ENCODE data around the gene SH3PXD2A.

DNA sequence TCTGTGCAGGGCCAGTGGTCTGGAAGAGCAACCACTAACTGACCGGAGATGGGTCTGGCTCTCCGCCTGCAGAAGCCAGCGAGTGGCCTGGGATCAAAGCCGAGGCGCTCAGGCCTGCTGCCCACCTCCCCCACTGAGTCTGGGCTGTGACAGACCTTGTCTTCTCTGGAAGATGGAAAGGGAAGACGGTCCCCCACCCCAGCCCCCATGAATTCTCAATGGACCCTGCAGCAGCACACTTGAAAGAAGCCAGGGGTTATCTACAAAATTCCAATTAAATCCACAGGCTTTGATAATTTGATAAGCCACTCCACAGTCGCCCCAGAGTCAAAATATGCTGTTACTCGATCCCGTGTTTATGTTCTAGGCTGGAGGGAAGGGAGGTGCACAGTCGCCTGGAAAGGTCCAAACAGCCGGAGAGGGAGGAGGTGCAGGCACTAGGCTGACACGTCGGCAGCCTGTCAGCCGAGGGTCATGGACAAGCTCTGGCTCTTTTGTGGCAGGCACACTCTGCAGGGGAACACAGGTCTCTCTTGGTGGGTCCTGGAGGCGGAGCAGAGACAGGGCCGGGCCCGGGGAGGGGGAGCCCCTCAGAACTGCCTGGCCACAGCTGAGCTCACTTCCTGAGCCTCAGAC lies 134.9 kb downstream of the SH3PXD2A start:
- TF ChIP-seq, protein P1, sequence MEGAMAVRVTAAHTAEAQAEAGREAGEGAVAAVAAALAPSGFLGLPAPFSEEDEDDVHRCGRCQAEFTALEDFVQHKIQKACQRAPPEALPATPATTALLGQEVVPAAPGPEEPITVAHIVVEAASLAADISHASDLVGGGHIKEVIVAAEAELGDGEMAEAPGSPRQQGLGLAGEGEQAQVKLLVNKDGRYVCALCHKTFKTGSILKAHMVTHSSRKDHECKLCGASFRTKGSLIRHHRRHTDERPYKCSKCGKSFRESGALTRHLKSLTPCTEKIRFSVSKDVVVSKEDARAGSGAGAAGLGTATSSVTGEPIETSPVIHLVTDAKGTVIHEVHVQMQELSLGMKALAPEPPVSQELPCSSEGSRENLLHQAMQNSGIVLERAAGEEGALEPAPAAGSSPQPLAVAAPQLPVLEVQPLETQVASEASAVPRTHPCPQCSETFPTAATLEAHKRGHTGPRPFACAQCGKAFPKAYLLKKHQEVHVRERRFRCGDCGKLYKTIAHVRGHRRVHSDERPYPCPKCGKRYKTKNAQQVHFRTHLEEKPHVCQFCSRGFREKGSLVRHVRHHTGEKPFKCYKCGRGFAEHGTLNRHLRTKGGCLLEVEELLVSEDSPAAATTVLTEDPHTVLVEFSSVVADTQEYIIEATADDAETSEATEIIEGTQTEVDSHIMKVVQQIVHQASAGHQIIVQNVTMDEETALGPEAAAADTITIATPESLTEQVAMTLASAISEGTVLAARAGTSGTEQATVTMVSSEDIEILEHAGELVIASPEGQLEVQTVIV (IDR thresholded peaks at IDR 0.05; ENCODE audit: borderline replicate concordance, partially characterized antibody), result no peak
- TF ChIP-seq FOS (IDR thresholded peaks at IDR 0.05; ENCODE audit: borderline replicate concordance, extremely low read depth, insufficient read length), result no peak
- TF ChIP-seq TCF3 (IDR thresholded peaks at IDR 0.05; ENCODE audit: borderline replicate concordance, insufficient read depth, low read depth, low read length), result no peak
- TF ChIP-seq ZNF274 (IDR thresholded peaks at IDR 0.05; ENCODE audit: insufficient read depth, insufficient read length), result no peak
- TF ChIP-seq RAD21 (IDR thresholded peaks at IDR 0.05; ENCODE audit: insufficient read depth, low read depth, low read length), result no peak
- TF ChIP-seq POLR2A (IDR thresholded peaks at IDR 0.05; ENCODE audit: low read depth, low read length), result no peak
- TF ChIP-seq MXI1 (IDR thresholded peaks at IDR 0.05; ENCODE audit: low read depth, low read length), result no peak
- TF ChIP-seq SIN3A (IDR thresholded peaks at IDR 0.05; ENCODE audit: low read depth, low read length), result no peak
- TF ChIP-seq, protein P2, sequence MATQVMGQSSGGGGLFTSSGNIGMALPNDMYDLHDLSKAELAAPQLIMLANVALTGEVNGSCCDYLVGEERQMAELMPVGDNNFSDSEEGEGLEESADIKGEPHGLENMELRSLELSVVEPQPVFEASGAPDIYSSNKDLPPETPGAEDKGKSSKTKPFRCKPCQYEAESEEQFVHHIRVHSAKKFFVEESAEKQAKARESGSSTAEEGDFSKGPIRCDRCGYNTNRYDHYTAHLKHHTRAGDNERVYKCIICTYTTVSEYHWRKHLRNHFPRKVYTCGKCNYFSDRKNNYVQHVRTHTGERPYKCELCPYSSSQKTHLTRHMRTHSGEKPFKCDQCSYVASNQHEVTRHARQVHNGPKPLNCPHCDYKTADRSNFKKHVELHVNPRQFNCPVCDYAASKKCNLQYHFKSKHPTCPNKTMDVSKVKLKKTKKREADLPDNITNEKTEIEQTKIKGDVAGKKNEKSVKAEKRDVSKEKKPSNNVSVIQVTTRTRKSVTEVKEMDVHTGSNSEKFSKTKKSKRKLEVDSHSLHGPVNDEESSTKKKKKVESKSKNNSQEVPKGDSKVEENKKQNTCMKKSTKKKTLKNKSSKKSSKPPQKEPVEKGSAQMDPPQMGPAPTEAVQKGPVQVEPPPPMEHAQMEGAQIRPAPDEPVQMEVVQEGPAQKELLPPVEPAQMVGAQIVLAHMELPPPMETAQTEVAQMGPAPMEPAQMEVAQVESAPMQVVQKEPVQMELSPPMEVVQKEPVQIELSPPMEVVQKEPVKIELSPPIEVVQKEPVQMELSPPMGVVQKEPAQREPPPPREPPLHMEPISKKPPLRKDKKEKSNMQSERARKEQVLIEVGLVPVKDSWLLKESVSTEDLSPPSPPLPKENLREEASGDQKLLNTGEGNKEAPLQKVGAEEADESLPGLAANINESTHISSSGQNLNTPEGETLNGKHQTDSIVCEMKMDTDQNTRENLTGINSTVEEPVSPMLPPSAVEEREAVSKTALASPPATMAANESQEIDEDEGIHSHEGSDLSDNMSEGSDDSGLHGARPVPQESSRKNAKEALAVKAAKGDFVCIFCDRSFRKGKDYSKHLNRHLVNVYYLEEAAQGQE (IDR thresholded peaks at IDR 0.05; ENCODE audit: low read depth, low read length), result no peak
- TF ChIP-seq, protein P3, sequence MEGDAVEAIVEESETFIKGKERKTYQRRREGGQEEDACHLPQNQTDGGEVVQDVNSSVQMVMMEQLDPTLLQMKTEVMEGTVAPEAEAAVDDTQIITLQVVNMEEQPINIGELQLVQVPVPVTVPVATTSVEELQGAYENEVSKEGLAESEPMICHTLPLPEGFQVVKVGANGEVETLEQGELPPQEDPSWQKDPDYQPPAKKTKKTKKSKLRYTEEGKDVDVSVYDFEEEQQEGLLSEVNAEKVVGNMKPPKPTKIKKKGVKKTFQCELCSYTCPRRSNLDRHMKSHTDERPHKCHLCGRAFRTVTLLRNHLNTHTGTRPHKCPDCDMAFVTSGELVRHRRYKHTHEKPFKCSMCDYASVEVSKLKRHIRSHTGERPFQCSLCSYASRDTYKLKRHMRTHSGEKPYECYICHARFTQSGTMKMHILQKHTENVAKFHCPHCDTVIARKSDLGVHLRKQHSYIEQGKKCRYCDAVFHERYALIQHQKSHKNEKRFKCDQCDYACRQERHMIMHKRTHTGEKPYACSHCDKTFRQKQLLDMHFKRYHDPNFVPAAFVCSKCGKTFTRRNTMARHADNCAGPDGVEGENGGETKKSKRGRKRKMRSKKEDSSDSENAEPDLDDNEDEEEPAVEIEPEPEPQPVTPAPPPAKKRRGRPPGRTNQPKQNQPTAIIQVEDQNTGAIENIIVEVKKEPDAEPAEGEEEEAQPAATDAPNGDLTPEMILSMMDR (IDR thresholded peaks at IDR 0.05 in 2 of 3, conservative IDR thresholded peaks at IDR 0.05 in 1 of 3; ENCODE audit: control insufficient read depth in 2 of 3, extremely low read depth in 1 of 3, insufficient read depth in 1 of 3, low read depth in 3 of 3, low read length in 3 of 3), result no peak
- no peak for TF ChIP-seq ESRRA (IDR thresholded peaks at IDR 0.05; ENCODE audit: low read length)
- TF ChIP-seq, protein P4, sequence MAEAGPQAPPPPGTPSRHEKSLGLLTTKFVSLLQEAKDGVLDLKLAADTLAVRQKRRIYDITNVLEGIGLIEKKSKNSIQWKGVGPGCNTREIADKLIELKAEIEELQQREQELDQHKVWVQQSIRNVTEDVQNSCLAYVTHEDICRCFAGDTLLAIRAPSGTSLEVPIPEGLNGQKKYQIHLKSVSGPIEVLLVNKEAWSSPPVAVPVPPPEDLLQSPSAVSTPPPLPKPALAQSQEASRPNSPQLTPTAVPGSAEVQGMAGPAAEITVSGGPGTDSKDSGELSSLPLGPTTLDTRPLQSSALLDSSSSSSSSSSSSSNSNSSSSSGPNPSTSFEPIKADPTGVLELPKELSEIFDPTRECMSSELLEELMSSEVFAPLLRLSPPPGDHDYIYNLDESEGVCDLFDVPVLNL (IDR thresholded peaks at IDR 0.05; ENCODE audit: low read depth, low read length), result no peak
- TF ChIP-seq, protein P5, sequence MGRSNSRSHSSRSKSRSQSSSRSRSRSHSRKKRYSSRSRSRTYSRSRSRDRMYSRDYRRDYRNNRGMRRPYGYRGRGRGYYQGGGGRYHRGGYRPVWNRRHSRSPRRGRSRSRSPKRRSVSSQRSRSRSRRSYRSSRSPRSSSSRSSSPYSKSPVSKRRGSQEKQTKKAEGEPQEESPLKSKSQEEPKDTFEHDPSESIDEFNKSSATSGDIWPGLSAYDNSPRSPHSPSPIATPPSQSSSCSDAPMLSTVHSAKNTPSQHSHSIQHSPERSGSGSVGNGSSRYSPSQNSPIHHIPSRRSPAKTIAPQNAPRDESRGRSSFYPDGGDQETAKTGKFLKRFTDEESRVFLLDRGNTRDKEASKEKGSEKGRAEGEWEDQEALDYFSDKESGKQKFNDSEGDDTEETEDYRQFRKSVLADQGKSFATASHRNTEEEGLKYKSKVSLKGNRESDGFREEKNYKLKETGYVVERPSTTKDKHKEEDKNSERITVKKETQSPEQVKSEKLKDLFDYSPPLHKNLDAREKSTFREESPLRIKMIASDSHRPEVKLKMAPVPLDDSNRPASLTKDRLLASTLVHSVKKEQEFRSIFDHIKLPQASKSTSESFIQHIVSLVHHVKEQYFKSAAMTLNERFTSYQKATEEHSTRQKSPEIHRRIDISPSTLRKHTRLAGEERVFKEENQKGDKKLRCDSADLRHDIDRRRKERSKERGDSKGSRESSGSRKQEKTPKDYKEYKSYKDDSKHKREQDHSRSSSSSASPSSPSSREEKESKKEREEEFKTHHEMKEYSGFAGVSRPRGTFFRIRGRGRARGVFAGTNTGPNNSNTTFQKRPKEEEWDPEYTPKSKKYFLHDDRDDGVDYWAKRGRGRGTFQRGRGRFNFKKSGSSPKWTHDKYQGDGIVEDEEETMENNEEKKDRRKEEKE (IDR thresholded peaks at IDR 0.05), result no peak

Data from GM12878 (cell line).